Esophagus muscularis mucosa (tissue), 4 donors: ENCODE results near the gene TENT5C.

Experiments
- EP300 ChIP-seq: sonication (generic); formaldehyde crosslinking; IDR thresholded peaks from one replicate; pipeline ENCODE4 v1.6.1; 2017; ENCODE audit warnings: antibody characterized with exemption
- POLR2A ChIP-seq: fragments of 450-650 bp; IDR thresholded peaks from one replicate; pipeline ENCODE4 v1.6.1; 2017; ENCODE audit warnings: antibody characterized with exemption, moderate library complexity, mild to moderate bottlenecking, low read depth
- TF ChIP-seq, protein P1 (sequence below), 3 experiments: fragments of 200-600 bp in 2 of 3; fragments of 450-650 bp in 1 of 3; sonication (generic) in 2 of 3; IDR thresholded peaks; one replicate each; pipeline ENCODE4 v1.5.1; 2017 to 2019; ENCODE audit warnings: antibody characterized with exemption in 3 of 3, mild to moderate bottlenecking in 2 of 3, moderate library complexity in 1 of 3

DNA sequence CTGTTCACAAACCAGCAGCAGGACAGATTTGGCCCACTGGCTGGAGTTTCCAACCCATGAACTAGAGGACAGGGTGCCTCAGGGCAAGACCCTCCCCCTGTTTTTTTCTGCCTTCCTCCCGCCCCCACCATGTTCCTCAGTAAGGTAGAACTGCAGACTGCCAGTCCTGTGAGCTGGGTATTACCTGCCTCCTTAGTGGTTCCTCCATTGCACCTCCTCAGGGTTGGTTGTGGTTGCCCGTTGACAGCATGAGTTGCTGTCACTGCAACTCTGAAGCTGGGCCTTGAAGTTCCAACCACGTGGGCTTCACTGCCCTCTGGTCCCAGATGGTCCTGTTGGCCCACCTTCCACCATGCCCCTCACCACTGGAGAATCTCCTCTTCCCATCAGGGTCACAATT lies 28.8 kb downstream of the TENT5C start:
- TF ChIP-seq, protein P1, sequence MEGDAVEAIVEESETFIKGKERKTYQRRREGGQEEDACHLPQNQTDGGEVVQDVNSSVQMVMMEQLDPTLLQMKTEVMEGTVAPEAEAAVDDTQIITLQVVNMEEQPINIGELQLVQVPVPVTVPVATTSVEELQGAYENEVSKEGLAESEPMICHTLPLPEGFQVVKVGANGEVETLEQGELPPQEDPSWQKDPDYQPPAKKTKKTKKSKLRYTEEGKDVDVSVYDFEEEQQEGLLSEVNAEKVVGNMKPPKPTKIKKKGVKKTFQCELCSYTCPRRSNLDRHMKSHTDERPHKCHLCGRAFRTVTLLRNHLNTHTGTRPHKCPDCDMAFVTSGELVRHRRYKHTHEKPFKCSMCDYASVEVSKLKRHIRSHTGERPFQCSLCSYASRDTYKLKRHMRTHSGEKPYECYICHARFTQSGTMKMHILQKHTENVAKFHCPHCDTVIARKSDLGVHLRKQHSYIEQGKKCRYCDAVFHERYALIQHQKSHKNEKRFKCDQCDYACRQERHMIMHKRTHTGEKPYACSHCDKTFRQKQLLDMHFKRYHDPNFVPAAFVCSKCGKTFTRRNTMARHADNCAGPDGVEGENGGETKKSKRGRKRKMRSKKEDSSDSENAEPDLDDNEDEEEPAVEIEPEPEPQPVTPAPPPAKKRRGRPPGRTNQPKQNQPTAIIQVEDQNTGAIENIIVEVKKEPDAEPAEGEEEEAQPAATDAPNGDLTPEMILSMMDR (IDR thresholded peaks at IDR 0.05): no peak
- TF ChIP-seq POLR2A (no peak), EP300 (no peak)
